ENCODE data around the gene RARRES2.

Gene RARRES2

DNA sequence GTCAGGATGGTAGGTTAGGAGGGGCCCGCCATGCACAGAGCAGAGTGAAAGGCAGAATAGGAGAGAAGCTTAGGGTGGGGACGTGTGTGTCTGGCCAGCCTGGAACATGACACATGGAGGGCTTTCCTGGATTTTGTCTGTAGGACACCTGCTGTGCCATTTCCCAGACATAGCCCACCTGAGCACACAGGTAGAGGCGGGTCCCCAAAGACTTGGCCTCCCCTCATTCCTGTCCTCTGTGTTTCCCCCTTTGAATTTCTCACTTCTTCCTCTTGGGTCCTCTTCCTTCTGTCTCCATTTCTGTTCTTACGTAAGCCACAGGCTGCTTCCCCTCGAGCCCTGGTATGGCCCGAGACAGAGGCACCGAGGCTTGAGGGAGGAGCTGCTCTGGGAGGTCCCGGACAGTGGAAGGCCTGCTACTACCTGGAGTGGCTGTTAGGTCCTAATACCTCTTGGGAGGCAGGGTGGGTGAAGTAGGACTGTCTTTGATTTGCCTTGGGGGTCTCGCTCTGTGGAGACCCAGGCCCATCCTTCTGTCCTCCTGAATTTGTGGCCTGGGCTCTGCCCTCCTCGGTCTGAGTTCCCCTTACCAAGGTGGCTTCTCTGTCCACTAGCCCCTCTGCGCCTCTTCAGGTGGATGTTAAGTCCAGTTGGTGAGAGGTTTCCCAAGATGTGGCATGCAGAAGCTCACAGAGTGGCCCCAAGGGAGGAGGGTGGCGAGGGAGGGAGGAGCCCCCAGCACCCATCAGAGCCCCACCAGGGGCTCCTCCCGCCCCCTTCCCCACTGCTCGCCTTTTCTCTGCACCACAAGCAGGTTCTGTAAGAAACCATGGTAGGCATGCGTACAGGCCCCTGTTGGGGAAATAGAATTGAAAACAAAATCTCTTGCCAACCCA lies 43.2 kb upstream of the RARRES2 start:
- Histone ChIP-seq H3K9me3 (ENCODE audit: insufficient read depth, low read length) (no peaks in the 10 kb centered on the region), H3K4me3 (ENCODE audit: insufficient read depth, low read length, poor library complexity, severe bottlenecking) (no peak overlapping the region), H3F3A (ENCODE audit: insufficient read depth) (no peaks in the 10 kb centered on the region), H3K9ac (ENCODE audit: low read length) (no peak overlapping the region), H2AFZ (ENCODE audit: low read depth, low read length, severe bottlenecking) (no peak overlapping the region), H3K79me2 (ENCODE audit: insufficient read depth, low read length) (0 out of 2 replicates have a peak, but pooled peaks cover 3% of the 10 kb centered on the region), H3K4me2 (ENCODE audit: low read depth, low read length, poor library complexity, severe bottlenecking) (no peak overlapping the region), H4K20me1 (ENCODE audit: low read depth, low read length) (no peaks in the 10 kb centered on the region), H3K36me3 (ENCODE audit: low read length) (no peaks in the 10 kb centered on the region), H3K27ac (ENCODE audit: low read depth, low read length) (no peak overlapping the region), H3K9me2 (replicated peaks; ENCODE audit: insufficient read depth, low read length) (no peaks in the 10 kb centered on the region), H3K27me3 (ENCODE audit: low read length) (no peaks in the 10 kb centered on the region)
- TF ChIP-seq, protein P1, sequence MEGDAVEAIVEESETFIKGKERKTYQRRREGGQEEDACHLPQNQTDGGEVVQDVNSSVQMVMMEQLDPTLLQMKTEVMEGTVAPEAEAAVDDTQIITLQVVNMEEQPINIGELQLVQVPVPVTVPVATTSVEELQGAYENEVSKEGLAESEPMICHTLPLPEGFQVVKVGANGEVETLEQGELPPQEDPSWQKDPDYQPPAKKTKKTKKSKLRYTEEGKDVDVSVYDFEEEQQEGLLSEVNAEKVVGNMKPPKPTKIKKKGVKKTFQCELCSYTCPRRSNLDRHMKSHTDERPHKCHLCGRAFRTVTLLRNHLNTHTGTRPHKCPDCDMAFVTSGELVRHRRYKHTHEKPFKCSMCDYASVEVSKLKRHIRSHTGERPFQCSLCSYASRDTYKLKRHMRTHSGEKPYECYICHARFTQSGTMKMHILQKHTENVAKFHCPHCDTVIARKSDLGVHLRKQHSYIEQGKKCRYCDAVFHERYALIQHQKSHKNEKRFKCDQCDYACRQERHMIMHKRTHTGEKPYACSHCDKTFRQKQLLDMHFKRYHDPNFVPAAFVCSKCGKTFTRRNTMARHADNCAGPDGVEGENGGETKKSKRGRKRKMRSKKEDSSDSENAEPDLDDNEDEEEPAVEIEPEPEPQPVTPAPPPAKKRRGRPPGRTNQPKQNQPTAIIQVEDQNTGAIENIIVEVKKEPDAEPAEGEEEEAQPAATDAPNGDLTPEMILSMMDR (IDR thresholded peaks at IDR 0.05; ENCODE audit: insufficient read depth, low read length, poor library complexity, severe bottlenecking) = no peak
- TF ChIP-seq EZH2phosphoT487 (conservative IDR thresholded peaks at IDR 0.05; ENCODE audit: low read length) = no peak

- no peak overlapping the region for H3K4me2 ChIP-seq (ENCODE audit: low read depth, low read length, poor library complexity, severe bottlenecking)
- no peaks in the 10 kb centered on the region for H3F3A ChIP-seq (ENCODE audit: insufficient read depth)
- no peaks in the 10 kb centered on the region for H3K27me3 ChIP-seq (ENCODE audit: low read length)
- 0 out of 2 replicates have a peak, but pooled peaks cover 3% of the 10 kb centered on the region for H3K79me2 ChIP-seq (ENCODE audit: insufficient read depth, low read length)
- H2AFZ ChIP-seq (ENCODE audit: low read depth, low read length, severe bottlenecking) = no peak overlapping the region
- H3K4me3 ChIP-seq (ENCODE audit: insufficient read depth, low read length, poor library complexity, severe bottlenecking) = no peak overlapping the region
- no peaks in the 10 kb centered on the region for H3K36me3 ChIP-seq (ENCODE audit: low read length)
- no peak overlapping the region for H3K27ac ChIP-seq (ENCODE audit: low read depth, low read length)
- no peaks in the 10 kb centered on the region for H3K9me2 ChIP-seq (replicated peaks; ENCODE audit: insufficient read depth, low read length)
- no peaks in the 10 kb centered on the region for H4K20me1 ChIP-seq (ENCODE audit: low read depth, low read length)
- no peak overlapping the region for H3K9ac ChIP-seq (ENCODE audit: low read length)
- H3K9me3 ChIP-seq (ENCODE audit: insufficient read depth, low read length) = no peaks in the 10 kb centered on the region
- TF ChIP-seq, protein P1 (IDR thresholded peaks at IDR 0.05; ENCODE audit: insufficient read depth, low read length, poor library complexity, severe bottlenecking) = no peak
- TF ChIP-seq EZH2phosphoT487 (conservative IDR thresholded peaks at IDR 0.05; ENCODE audit: low read length) = no peak
Measured at GRCh38 chr7:150383710-150384397, 42.4 kb upstream of the RARRES2 start.

DNA sequence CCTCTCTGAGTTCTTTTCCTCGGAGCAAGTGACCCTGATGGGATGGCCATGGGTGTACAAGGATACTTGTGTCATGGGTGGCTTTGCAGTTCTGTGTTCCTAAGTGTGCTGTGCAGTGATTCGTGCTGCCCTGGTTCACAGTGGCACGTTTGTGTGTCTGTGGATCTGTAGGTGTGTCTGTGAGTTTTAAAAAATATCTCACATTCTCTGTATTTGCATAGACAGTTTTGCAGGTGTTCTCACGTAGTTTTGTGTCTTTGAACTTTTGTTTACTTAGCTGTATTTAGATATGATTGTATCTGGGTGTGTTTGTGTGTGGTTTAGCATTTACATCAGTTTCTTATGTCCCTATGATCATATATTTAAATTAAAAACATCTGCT lies 41.4 kb upstream of the RARRES2 start:
- Histone ChIP-seq H3K27me3 (ENCODE audit: low read length) (no peaks in the 10 kb centered on the region), H3K9ac (ENCODE audit: low read length) (peak overlapping the region; percentile 7; the same call in 1 of the 2 replicates), H3K9me3 (ENCODE audit: insufficient read depth, low read length) (no peaks in the 10 kb centered on the region), H3F3A (ENCODE audit: insufficient read depth) (peaks cover 8% of the 10 kb centered on the region), H2AFZ (ENCODE audit: low read depth, low read length, severe bottlenecking) (no peak overlapping the region), H3K4me2 (ENCODE audit: low read depth, low read length, poor library complexity, severe bottlenecking) (peak overlapping the region; percentile 32), H3K9me2 (replicated peaks; ENCODE audit: insufficient read depth, low read length) (no peaks in the 10 kb centered on the region), H3K79me2 (ENCODE audit: insufficient read depth, low read length) (0 out of 2 replicates have a peak, but pooled peaks cover 3% of the 10 kb centered on the region), H3K36me3 (ENCODE audit: low read length) (no peaks in the 10 kb centered on the region), H3K4me3 (ENCODE audit: insufficient read depth, low read length, poor library complexity, severe bottlenecking) (no peak overlapping the region), H4K20me1 (ENCODE audit: low read depth, low read length) (no peaks in the 10 kb centered on the region), H3K27ac (ENCODE audit: low read depth, low read length) (peak overlapping the region; percentile 33)
- TF ChIP-seq, protein P1 (IDR thresholded peaks at IDR 0.05; ENCODE audit: insufficient read depth, low read length, poor library complexity, severe bottlenecking) = no peak
- TF ChIP-seq EZH2phosphoT487 (conservative IDR thresholded peaks at IDR 0.05; ENCODE audit: low read length) = no peak

All from SU-DHL-6 (cell line).